ENCODE measurements around the gene MSS51. TPM values are rescaled to one million over a fixed set of nuclear protein-coding genes. Genes with fewer than 3 reads are reported as not detected.

The MSS51 gene
- total and polyA plus RNA-seq, 4 donors: 0.08 to 1.6 (median 0.94) TPM

DNA sequence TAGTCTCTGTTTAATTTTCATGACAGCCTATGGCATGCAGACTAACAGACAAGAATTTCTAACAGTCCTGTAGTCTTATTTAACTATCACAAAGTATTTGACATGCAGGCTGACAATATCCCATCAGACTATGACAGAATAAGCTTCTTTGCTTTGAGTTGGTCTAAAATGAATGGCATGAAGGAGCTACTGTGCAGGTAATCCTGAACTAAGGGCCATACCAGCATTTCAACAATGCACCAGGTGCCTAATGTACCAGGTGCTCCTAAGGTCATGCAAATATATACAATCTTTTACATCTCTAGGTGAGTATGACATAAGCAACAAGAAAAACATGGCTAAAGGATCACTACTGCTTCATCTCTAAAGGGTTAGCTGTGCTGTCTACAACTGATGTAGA lies 13.6 kb upstream of the MSS51 start:
- TF ChIP-seq, protein P1, sequence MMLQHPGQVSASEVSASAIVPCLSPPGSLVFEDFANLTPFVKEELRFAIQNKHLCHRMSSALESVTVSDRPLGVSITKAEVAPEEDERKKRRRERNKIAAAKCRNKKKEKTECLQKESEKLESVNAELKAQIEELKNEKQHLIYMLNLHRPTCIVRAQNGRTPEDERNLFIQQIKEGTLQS (IDR thresholded peaks at IDR 0.05): no peak
- TF ChIP-seq, protein P2, sequence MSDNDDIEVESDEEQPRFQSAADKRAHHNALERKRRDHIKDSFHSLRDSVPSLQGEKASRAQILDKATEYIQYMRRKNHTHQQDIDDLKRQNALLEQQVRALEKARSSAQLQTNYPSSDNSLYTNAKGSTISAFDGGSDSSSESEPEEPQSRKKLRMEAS (IDR thresholded peaks at IDR 0.05): no peak
- TF ChIP-seq RXRA (IDR thresholded peaks at IDR 0.05) (no peak), TAF1 (conservative IDR thresholded peaks at IDR 0.05) (no peak), SP1 (IDR thresholded peaks at IDR 0.05) (no peak), HNF4A (conservative IDR thresholded peaks at IDR 0.05) (no peak), YY1 (IDR thresholded peaks at IDR 0.05) (no peak), EGR1 (IDR thresholded peaks at IDR 0.05; ENCODE audit: low read depth in 2 of 2) (no peak), RAD21 (IDR thresholded peaks at IDR 0.05) (no peak), JUND (IDR thresholded peaks at IDR 0.05) (no peak), FOXA1 (IDR thresholded peaks at IDR 0.05) (no peak), NR2F2 (IDR thresholded peaks at IDR 0.05) (no peak), HNF4G (IDR thresholded peaks at IDR 0.05) (no peak)
- TF ChIP-seq, protein P3, sequence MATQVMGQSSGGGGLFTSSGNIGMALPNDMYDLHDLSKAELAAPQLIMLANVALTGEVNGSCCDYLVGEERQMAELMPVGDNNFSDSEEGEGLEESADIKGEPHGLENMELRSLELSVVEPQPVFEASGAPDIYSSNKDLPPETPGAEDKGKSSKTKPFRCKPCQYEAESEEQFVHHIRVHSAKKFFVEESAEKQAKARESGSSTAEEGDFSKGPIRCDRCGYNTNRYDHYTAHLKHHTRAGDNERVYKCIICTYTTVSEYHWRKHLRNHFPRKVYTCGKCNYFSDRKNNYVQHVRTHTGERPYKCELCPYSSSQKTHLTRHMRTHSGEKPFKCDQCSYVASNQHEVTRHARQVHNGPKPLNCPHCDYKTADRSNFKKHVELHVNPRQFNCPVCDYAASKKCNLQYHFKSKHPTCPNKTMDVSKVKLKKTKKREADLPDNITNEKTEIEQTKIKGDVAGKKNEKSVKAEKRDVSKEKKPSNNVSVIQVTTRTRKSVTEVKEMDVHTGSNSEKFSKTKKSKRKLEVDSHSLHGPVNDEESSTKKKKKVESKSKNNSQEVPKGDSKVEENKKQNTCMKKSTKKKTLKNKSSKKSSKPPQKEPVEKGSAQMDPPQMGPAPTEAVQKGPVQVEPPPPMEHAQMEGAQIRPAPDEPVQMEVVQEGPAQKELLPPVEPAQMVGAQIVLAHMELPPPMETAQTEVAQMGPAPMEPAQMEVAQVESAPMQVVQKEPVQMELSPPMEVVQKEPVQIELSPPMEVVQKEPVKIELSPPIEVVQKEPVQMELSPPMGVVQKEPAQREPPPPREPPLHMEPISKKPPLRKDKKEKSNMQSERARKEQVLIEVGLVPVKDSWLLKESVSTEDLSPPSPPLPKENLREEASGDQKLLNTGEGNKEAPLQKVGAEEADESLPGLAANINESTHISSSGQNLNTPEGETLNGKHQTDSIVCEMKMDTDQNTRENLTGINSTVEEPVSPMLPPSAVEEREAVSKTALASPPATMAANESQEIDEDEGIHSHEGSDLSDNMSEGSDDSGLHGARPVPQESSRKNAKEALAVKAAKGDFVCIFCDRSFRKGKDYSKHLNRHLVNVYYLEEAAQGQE (IDR thresholded peaks at IDR 0.05): no peak
- TF ChIP-seq, protein P4, sequence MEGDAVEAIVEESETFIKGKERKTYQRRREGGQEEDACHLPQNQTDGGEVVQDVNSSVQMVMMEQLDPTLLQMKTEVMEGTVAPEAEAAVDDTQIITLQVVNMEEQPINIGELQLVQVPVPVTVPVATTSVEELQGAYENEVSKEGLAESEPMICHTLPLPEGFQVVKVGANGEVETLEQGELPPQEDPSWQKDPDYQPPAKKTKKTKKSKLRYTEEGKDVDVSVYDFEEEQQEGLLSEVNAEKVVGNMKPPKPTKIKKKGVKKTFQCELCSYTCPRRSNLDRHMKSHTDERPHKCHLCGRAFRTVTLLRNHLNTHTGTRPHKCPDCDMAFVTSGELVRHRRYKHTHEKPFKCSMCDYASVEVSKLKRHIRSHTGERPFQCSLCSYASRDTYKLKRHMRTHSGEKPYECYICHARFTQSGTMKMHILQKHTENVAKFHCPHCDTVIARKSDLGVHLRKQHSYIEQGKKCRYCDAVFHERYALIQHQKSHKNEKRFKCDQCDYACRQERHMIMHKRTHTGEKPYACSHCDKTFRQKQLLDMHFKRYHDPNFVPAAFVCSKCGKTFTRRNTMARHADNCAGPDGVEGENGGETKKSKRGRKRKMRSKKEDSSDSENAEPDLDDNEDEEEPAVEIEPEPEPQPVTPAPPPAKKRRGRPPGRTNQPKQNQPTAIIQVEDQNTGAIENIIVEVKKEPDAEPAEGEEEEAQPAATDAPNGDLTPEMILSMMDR (IDR thresholded peaks at IDR 0.05; ENCODE audit: low read depth, low read length, missing input control): no peak
- Histone ChIP-seq H3K4me1 (ENCODE audit: control insufficient read depth in 4 of 4, insufficient read depth in 4 of 4, low read length in 3 of 4) (no peaks in the 10 kb centered on the region), H3K27ac (ENCODE audit: low read depth in 1 of 2, low read length in 2 of 2) (no peak overlapping the region), H3K9me3 (ENCODE audit: control insufficient read depth in 4 of 4, low read length in 3 of 4) (no peaks in the 10 kb centered on the region), H3K9ac (ENCODE audit: low read depth in 1 of 2, low read length in 2 of 2) (no peak overlapping the region), H3K4me3 (ENCODE audit: low read depth in 1 of 3, low read length in 3 of 3) (no peak overlapping the region), H3K27me3 (ENCODE audit: control insufficient read depth in 4 of 4, insufficient read depth in 4 of 4, low read length in 3 of 4) (no peaks in the 10 kb centered on the region), H3K36me3 (ENCODE audit: control insufficient read depth in 4 of 4, insufficient read depth in 3 of 4, low read depth in 1 of 4, low read length in 3 of 4) (peaks cover 0 to 11% (median 6%) of the 10 kb centered on the region in 4 donors)
- no peak for DNase-seq (ENCODE audit: low spot score)

DNA sequence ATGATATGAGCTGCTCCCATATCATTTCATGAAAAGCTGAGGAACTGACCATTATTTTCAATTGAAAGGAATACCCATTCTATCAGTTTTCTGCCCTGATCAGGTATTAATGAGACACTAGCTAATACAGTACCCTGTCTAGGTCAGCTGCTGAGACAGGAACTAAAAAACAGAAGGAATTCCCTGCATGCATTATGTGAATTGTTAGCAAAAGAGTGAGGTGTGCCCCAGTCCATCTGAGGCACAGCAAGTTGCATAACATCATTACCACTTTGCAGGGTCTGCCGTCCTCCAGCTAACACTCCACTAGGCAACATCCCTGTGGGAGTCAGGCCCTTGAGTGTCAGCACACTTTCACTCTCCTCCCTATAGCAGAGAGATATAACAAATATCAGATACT lies 11.1 kb upstream of the MSS51 start:
- Histone ChIP-seq H3K9ac (ENCODE audit: low read depth in 1 of 2, low read length in 2 of 2) (no peak overlapping the region), H3K4me1 (ENCODE audit: control insufficient read depth in 4 of 4, insufficient read depth in 4 of 4, low read length in 3 of 4) (no peaks in the 10 kb centered on the region), H3K4me3 (ENCODE audit: low read depth in 1 of 3, low read length in 3 of 3) (no peak overlapping the region), H3K27ac (ENCODE audit: low read depth in 1 of 2, low read length in 2 of 2) (no peak overlapping the region), H3K36me3 (ENCODE audit: control insufficient read depth in 4 of 4, insufficient read depth in 3 of 4, low read depth in 1 of 4, low read length in 3 of 4) (peaks cover 0 to 11% (median 6%) of the 10 kb centered on the region in 4 donors), H3K9me3 (ENCODE audit: control insufficient read depth in 4 of 4, low read length in 3 of 4) (no peaks in the 10 kb centered on the region), H3K27me3 (ENCODE audit: control insufficient read depth in 4 of 4, insufficient read depth in 4 of 4, low read length in 3 of 4) (no peaks in the 10 kb centered on the region)
- no peak for DNase-seq (ENCODE audit: low spot score)
- 95% methylated on average over 1 of the region's 1 CpG for WGBS
- no peak for TF ChIP-seq TAF1 (conservative IDR thresholded peaks at IDR 0.05)
- TF ChIP-seq, protein P5, sequence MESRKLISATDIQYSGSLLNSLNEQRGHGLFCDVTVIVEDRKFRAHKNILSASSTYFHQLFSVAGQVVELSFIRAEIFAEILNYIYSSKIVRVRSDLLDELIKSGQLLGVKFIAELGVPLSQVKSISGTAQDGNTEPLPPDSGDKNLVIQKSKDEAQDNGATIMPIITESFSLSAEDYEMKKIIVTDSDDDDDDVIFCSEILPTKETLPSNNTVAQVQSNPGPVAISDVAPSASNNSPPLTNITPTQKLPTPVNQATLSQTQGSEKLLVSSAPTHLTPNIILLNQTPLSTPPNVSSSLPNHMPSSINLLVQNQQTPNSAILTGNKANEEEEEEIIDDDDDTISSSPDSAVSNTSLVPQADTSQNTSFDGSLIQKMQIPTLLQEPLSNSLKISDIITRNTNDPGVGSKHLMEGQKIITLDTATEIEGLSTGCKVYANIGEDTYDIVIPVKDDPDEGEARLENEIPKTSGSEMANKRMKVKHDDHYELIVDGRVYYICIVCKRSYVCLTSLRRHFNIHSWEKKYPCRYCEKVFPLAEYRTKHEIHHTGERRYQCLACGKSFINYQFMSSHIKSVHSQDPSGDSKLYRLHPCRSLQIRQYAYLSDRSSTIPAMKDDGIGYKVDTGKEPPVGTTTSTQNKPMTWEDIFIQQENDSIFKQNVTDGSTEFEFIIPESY (IDR thresholded peaks at IDR 0.05): no peak
- no peak for TF ChIP-seq FOXA2 (IDR thresholded peaks at IDR 0.05)
- no peak for TF ChIP-seq YY1 (IDR thresholded peaks at IDR 0.05)
- no peak for TF ChIP-seq EGR1 (IDR thresholded peaks at IDR 0.05; ENCODE audit: low read depth in 2 of 2)
- no peak for TF ChIP-seq GABPA (IDR thresholded peaks at IDR 0.05 in 1 of 2, conservative IDR thresholded peaks at IDR 0.05 in 1 of 2)
- no peak for TF ChIP-seq NR2F2 (IDR thresholded peaks at IDR 0.05)
- TF ChIP-seq, protein P3 (IDR thresholded peaks at IDR 0.05): no peak
- TF ChIP-seq, protein P2 (IDR thresholded peaks at IDR 0.05): no peak
- TF ChIP-seq SP1 (IDR thresholded peaks at IDR 0.05): no peak
- TF ChIP-seq, protein P1 (IDR thresholded peaks at IDR 0.05): no peak

Measured in liver (tissue), 9 donors.